H1 (cell line): Measurements from ENCODE around the gene SLC25A22. TPM values are rescaled to one million over a fixed set of nuclear protein-coding genes. Genes with fewer than 3 reads are reported as not detected.

Experiments
- KDM4A ChIP-seq: IDR thresholded peaks from one replicate; pipeline ENCODE4 v1.7.1; 2012; ENCODE audit warnings: low read depth, mild to moderate bottlenecking, moderate library complexity, low read length, inconsistent platforms; ENCODE audit not compliant: severe bottlenecking
- NANOG ChIP-seq: IDR thresholded peaks from 2 replicates; pipeline ENCODE4 v1.6.1; 2011; ENCODE audit warnings: low read length, low read depth, mild to moderate bottlenecking, inconsistent platforms; ENCODE audit not compliant: insufficient read depth, poor library complexity, severe bottlenecking
- SUZ12 ChIP-seq: fragments of 200-600 bp; sonication (generic); IDR thresholded peaks from 2 replicates; pipeline ENCODE4 v1.6.1; 2012; ENCODE audit warnings: mild to moderate bottlenecking, inconsistent platforms, low read length, moderate library complexity, mixed read lengths
- ZNF274 ChIP-seq: IDR thresholded peaks from 2 replicates; pipeline ENCODE4 v1.7.0; 2012; ENCODE audit warnings: low read length, borderline replicate concordance; ENCODE audit errors: extremely low read depth
- polyA plus RNA-seq, 7 experiments: library from polyadenylated mRNA; depleted of rRNA in 3 of 7; stranded (reverse) in 5 of 7; unstranded in 2 of 7; fragments of >200 nt in 5 of 7; fragments of 200-250 nt in 2 of 7; gene quantifications; 1 replicate in 5 of 7; 2 replicates in 1 of 7; 4 replicates in 1 of 7; pipeline versions ENCODE4 v1.2.1 to v1.2.3, GENCODE V29; 2011 to 2013; ENCODE audit warnings: missing spikeins in 2 of 7, mixed read lengths in 2 of 7
- total RNA-seq: library from RNA; stranded (reverse); fragmentation: NEBNext Ultra II Directional; extraction: Animal tissue kit (Norgen Biotek cat#: 25700); gene quantifications from 2 replicates; pipeline ENCODE4 v1.2.1, GENCODE V29; 2021
- TF ChIP-seq, protein P1 (sequence below): fragments of 300-600 bp; sonication (generic); IDR thresholded peaks from 2 replicates; pipeline ENCODE4 v1.7.1; 2012; ENCODE audit warnings: low read length, moderate library complexity, mild to moderate bottlenecking, inconsistent platforms; ENCODE audit not compliant: insufficient replicate concordance
- TF ChIP-seq, protein P2 (sequence below), 3 experiments: IDR thresholded peaks; 1 replicate in 2 of 3; 2 replicates in 1 of 3; pipeline versions ENCODE4 v1.5.1 to v1.6.1; 2011; ENCODE audit warnings: low read length in 3 of 3, mild to moderate bottlenecking in 3 of 3, inconsistent platforms in 2 of 3, low read depth in 1 of 3, moderate library complexity in 1 of 3; ENCODE audit not compliant: insufficient read depth in 1 of 3; ENCODE audit errors: control extremely low read depth in 1 of 3

Gene SLC25A22
- total and polyA plus RNA-seq, 2 of the 8 experiments (the other 6 are each of a cell fraction or from before 2014, with no cell fraction given) = 31.5 to 48.0 TPM

GRCh38 chr11:821512-822371 is 23.7 kb upstream of the SLC25A22 start (continued):
- TF ChIP-seq, protein P1, sequence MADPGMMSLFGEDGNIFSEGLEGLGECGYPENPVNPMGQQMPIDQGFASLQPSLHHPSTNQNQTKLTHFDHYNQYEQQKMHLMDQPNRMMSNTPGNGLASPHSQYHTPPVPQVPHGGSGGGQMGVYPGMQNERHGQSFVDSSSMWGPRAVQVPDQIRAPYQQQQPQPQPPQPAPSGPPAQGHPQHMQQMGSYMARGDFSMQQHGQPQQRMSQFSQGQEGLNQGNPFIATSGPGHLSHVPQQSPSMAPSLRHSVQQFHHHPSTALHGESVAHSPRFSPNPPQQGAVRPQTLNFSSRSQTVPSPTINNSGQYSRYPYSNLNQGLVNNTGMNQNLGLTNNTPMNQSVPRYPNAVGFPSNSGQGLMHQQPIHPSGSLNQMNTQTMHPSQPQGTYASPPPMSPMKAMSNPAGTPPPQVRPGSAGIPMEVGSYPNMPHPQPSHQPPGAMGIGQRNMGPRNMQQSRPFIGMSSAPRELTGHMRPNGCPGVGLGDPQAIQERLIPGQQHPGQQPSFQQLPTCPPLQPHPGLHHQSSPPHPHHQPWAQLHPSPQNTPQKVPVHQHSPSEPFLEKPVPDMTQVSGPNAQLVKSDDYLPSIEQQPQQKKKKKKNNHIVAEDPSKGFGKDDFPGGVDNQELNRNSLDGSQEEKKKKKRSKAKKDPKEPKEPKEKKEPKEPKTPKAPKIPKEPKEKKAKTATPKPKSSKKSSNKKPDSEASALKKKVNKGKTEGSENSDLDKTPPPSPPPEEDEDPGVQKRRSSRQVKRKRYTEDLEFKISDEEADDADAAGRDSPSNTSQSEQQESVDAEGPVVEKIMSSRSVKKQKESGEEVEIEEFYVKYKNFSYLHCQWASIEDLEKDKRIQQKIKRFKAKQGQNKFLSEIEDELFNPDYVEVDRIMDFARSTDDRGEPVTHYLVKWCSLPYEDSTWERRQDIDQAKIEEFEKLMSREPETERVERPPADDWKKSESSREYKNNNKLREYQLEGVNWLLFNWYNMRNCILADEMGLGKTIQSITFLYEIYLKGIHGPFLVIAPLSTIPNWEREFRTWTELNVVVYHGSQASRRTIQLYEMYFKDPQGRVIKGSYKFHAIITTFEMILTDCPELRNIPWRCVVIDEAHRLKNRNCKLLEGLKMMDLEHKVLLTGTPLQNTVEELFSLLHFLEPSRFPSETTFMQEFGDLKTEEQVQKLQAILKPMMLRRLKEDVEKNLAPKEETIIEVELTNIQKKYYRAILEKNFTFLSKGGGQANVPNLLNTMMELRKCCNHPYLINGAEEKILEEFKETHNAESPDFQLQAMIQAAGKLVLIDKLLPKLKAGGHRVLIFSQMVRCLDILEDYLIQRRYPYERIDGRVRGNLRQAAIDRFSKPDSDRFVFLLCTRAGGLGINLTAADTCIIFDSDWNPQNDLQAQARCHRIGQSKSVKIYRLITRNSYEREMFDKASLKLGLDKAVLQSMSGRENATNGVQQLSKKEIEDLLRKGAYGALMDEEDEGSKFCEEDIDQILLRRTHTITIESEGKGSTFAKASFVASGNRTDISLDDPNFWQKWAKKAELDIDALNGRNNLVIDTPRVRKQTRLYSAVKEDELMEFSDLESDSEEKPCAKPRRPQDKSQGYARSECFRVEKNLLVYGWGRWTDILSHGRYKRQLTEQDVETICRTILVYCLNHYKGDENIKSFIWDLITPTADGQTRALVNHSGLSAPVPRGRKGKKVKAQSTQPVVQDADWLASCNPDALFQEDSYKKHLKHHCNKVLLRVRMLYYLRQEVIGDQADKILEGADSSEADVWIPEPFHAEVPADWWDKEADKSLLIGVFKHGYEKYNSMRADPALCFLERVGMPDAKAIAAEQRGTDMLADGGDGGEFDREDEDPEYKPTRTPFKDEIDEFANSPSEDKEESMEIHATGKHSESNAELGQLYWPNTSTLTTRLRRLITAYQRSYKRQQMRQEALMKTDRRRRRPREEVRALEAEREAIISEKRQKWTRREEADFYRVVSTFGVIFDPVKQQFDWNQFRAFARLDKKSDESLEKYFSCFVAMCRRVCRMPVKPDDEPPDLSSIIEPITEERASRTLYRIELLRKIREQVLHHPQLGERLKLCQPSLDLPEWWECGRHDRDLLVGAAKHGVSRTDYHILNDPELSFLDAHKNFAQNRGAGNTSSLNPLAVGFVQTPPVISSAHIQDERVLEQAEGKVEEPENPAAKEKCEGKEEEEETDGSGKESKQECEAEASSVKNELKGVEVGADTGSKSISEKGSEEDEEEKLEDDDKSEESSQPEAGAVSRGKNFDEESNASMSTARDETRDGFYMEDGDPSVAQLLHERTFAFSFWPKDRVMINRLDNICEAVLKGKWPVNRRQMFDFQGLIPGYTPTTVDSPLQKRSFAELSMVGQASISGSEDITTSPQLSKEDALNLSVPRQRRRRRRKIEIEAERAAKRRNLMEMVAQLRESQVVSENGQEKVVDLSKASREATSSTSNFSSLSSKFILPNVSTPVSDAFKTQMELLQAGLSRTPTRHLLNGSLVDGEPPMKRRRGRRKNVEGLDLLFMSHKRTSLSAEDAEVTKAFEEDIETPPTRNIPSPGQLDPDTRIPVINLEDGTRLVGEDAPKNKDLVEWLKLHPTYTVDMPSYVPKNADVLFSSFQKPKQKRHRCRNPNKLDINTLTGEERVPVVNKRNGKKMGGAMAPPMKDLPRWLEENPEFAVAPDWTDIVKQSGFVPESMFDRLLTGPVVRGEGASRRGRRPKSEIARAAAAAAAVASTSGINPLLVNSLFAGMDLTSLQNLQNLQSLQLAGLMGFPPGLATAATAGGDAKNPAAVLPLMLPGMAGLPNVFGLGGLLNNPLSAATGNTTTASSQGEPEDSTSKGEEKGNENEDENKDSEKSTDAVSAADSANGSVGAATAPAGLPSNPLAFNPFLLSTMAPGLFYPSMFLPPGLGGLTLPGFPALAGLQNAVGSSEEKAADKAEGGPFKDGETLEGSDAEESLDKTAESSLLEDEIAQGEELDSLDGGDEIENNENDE = no peak
- TF ChIP-seq, protein P2, sequence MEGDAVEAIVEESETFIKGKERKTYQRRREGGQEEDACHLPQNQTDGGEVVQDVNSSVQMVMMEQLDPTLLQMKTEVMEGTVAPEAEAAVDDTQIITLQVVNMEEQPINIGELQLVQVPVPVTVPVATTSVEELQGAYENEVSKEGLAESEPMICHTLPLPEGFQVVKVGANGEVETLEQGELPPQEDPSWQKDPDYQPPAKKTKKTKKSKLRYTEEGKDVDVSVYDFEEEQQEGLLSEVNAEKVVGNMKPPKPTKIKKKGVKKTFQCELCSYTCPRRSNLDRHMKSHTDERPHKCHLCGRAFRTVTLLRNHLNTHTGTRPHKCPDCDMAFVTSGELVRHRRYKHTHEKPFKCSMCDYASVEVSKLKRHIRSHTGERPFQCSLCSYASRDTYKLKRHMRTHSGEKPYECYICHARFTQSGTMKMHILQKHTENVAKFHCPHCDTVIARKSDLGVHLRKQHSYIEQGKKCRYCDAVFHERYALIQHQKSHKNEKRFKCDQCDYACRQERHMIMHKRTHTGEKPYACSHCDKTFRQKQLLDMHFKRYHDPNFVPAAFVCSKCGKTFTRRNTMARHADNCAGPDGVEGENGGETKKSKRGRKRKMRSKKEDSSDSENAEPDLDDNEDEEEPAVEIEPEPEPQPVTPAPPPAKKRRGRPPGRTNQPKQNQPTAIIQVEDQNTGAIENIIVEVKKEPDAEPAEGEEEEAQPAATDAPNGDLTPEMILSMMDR (IDR thresholded peaks at IDR 0.05; ENCODE audit: control extremely low read depth in 1 of 3, insufficient read depth in 1 of 3, low read depth in 1 of 3, low read length in 3 of 3) = no peak
- TF ChIP-seq KDM4A (no peak), ZNF274 (no peak), NANOG (no peak), SUZ12 (no peak)
